Mononuclear cell (primary cell): ENCODE measurements around the gene SRSF9. TPM values are rescaled to one million over a fixed set of nuclear protein-coding genes. Genes with fewer than 3 reads are reported as not detected.
"Not testable (repeated sequence)": the region's sequence is repeated elsewhere in the genome, so short reads cannot be mapped to it uniquely, and the experiment has no call there.

ENCODE experiments used
- H3K27me3 ChIP-seq: 2 replicates; pipeline ENCODE4 v1.6.0; 2011; ENCODE audit warnings: low read length, control low read depth; ENCODE audit not compliant: insufficient read depth
- H3K4me1 ChIP-seq: 2 replicates; pipeline ENCODE4 v1.5.1; 2011; ENCODE audit warnings: mild to moderate bottlenecking, low read length, control low read depth; ENCODE audit not compliant: insufficient read depth
- H3K4me3 ChIP-seq: 2 replicates; pipeline ENCODE4 v1.5.1; 2011; ENCODE audit warnings: mild to moderate bottlenecking, low read length, moderate library complexity
- H3K9me3 ChIP-seq: 2 replicates; pipeline ENCODE4 v1.5.1; 2011; ENCODE audit warnings: low read depth, mild to moderate bottlenecking, control low read depth, low read length
- total RNA-seq: library from RNA; depleted of rRNA; stranded (reverse); fragments of >200 nt; gene quantifications from one replicate; pipeline ENCODE4 v1.2.3, GENCODE V29; 2012

SRSF9 gene, protein sequence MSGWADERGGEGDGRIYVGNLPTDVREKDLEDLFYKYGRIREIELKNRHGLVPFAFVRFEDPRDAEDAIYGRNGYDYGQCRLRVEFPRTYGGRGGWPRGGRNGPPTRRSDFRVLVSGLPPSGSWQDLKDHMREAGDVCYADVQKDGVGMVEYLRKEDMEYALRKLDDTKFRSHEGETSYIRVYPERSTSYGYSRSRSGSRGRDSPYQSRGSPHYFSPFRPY
- total RNA-seq: 84.7 TPM

DNA sequence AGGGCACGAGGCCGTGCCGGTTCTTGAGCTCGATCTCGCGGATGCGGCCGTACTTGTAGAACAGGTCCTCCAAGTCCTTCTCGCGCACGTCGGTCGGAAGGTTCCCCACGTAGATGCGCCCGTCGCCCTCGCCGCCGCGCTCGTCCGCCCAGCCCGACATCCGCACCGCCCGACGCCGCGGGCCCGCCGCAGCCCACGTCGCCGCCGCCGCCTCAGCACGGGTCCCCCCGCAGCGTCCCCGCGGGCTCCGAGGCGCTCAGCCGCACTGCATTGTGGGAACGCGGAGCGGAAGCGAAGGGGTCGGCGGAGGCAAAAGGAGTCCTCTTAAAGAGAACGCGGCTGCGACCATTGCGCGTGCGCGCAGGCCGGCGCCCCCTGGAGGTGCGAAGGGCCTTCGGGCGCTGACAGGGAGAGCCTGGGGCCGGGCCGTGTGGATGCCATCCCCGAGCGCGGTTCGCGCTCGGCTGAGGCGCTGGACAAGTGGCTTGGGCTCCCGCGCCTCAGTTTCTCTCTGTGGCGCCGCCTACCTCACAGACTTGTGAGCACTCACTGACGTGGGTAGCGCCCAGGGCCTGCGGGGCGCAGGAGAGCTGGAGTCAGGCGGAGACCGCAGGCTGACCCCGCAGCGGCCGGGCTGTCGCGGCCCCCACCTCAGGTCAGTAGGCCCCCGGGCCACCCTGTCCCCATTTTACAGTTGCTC is at the start of gene SRSF9:
Gene SRSF9, minus strand, starts transcription at position 299 of the 700 bp plus-strand sequence. Its CDS starts 139 bp downstream, at position 160.
- Histone ChIP-seq H3K27me3 (no peaks in the 10 kb centered on the region), H3K4me1 (peaks cover 46% of the 10 kb centered on the region), H3K4me3 (peak within 1 kb of the TSS; percentile 76), H3K9me3 (no peaks in the 10 kb centered on the region)

DNA sequence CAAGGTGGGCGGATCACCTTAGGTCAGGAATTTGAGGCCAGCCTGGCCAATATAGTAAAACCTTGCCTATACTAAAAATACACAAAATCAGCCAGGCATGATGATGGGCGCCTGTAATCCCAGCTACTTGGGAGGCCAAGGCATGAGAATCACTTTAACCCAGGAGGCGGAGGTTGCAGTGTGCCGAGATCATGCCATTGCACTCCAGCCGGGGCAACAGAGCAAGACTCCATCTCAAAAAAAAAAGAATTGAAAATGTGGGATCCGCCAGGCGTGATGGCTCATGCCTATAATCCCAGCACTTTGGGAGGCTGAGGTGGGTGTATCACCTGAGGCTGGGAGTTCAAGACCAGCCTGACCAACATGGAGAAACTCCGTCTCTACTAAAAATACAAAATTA is 49.8 kb upstream of the SRSF9 start:
- not testable (repeated sequence) for H3K27me3 ChIP-seq, H3K4me1 ChIP-seq, H3K9me3 ChIP-seq, H3K4me3 ChIP-seq

DNA sequence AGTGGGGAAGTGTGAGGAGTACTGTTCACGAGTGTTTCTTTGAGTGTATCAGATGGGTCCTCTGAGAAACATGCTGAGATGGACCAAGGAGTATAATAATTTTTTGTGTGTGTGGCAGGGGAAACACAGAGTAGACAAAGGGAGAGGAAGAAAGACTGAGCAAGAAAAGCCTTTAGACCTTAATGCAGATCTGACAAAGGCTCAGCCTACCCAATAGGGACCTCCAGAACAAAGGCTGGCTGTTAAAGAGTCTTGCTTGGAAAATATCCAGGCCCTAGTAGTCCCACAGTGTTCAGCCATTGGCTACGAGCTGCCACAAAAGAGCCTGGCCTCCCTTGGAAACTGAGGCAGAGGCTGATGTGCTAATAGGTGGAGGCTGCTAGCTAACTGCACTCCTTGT is 45.9 kb upstream of the SRSF9 start:
- Histone ChIP-seq H3K27me3 (no peaks in the 10 kb centered on the region), H3K4me3 (no peak overlapping the region), H3K9me3 (no peaks in the 10 kb centered on the region), H3K4me1 (no peaks in the 10 kb centered on the region)

DNA sequence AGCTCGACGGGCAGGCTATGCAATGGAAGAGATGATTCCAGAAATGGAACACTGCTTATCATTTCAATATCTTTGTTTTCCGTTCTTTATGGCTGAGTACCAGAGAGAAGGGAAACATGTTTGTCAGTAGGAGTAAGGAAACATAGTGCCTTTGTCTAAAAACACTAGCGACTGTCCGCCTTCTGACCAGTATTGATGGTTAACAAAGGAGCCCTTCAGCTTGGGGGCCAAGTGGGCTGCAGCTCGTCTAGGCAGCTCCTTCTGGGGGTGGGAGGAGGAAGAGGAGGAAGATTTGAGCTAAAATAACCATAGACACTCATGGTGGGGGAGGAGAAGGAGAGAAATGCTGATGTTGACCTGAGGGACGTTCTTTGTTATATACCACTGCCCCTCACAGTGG is 44.5 kb upstream of the SRSF9 start:
- Histone ChIP-seq H3K9me3 (no peaks in the 10 kb centered on the region), H3K27me3 (no peaks in the 10 kb centered on the region), H3K4me1 (no peaks in the 10 kb centered on the region), H3K4me3 (no peak overlapping the region)

DNA sequence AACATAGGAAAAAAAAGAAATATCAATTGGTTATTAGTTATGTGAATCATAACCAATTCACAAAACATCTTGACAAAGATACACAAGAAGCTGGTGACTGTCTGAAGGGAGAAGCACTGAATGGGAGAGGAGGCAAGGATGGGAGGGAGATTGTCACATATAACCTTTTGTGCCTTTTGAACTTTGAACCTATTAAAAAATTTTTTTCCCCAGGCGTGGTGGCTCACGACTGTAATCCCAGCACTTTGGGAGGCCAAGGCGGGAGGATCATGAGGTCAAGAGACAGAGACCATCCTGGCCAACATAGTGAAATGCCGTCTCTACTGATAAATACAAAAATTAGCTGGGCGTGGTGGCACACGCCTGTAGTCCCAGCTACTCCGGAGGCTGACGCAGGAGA is 39.0 kb upstream of the SRSF9 start:
- no peak overlapping the region for H3K4me3 ChIP-seq
- no peaks in the 10 kb centered on the region for H3K4me1 ChIP-seq
- no peaks in the 10 kb centered on the region for H3K27me3 ChIP-seq
- no peaks in the 10 kb centered on the region for H3K9me3 ChIP-seq

DNA sequence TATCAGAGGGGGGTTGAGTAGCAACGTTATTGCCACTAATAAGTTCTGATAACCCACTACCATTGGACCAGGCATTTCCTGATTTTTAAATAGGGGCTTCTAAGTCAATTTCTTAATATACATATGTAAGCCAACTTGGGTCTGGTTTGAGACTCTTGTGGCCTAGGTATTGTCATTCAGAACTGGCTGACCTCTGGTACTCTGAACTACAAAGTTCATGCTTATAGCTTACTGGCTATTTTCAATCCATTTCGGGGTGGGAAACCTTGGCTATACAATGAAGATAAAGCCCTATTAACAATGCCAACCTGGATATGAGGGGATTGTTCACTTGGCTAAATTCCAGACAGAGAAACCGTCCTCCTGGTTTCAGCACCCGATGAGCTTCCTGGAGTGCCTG is 35.0 kb upstream of the SRSF9 start:
- Histone ChIP-seq H3K27me3 (no peaks in the 10 kb centered on the region), H3K4me3 (no peak overlapping the region), H3K4me1 (no peaks in the 10 kb centered on the region), H3K9me3 (no peaks in the 10 kb centered on the region)

DNA sequence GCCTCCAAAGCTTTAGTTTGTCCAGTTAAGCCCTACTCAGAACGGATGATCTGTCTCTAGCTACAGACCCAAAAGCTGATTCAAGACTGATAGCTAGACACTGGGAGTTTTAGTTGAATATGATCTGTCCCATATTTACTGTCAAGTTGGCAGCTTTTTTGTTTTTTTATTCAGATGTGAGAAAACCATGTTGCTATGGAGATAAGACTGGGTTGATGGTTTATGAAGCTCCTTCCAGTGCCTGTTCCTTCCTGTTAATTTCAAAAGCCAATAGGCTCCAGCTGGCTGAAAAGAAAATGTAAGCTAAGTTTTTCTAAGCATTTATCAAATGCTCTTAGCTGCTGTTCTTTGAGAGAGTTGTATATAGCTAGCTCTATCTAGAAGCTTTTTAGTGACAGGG is 31.0 kb upstream of the SRSF9 start:
- no peak overlapping the region for H3K4me3 ChIP-seq
- H3K4me1 ChIP-seq: peaks cover 13% of the 10 kb centered on the region
- H3K9me3 ChIP-seq: no peaks in the 10 kb centered on the region
- no peaks in the 10 kb centered on the region for H3K27me3 ChIP-seq

DNA sequence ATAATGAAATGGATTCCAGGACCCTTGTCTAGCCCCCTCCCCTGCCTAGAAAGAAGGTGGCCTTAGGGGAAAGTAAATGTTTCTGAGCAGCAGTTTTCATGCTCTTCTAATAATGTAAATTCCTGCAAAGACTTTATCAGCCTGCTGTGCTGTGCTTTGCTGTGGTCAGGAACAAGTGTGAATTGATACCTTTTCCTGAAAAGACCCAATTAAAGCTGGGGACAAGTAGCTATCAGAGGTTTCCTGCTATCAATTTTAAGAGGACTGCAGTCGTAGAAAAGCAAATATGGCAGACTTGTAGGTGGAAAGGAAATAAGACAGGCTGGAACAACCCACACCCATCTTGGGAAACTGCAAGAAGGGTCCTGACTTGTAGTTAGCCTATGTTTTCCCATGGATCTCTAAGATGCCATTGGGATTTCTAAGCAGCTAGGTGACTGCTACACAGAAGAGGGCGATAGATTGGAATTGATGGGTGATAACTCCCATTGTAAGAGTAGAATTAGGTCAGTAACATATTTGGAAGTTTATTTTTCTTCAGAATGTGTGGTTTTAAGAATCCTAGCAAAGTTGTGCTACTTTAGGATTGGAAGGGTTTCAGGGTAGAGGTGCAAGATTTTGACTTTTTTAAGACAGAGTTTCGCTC is 29.4 kb upstream of the SRSF9 start:
- H3K27me3 ChIP-seq: no peaks in the 10 kb centered on the region
- peaks cover 19% of the 10 kb centered on the region for H3K4me1 ChIP-seq
- no peak overlapping the region for H3K4me3 ChIP-seq
- H3K9me3 ChIP-seq: no peaks in the 10 kb centered on the region

DNA sequence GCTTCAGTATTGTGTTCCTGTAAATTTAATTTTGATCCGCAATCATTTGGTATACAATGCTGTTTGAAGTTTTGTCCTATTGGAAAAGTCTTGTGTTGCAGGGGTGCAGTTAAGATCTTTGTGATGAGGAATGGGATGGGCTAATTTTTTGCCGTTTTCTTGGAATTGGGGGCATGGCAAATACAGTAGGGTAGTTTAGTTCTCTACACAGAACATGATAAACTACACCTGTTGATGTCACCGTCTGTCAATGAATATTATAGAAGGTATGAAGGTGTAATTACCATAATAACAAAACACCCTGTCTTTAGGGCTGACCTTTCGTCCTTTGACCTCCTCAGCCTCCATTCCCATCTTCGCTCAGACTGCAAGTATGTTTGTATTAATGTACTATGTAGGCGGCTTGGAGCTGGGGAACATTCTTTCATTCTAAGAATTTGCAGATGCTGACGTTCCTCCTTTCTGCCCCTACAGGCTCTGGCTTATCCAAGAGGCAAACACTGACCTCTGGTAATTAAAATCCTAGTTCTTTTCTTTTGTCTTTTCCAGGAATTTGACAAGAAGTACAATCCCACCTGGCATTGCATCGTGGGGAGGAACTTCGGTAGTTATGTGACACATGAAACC is 28.1 kb upstream of the SRSF9 start:
- Histone ChIP-seq H3K4me1 (peaks cover 19% of the 10 kb centered on the region), H3K4me3 (peak overlapping the region; percentile 96), H3K9me3 (no peaks in the 10 kb centered on the region), H3K27me3 (no peaks in the 10 kb centered on the region)

DNA sequence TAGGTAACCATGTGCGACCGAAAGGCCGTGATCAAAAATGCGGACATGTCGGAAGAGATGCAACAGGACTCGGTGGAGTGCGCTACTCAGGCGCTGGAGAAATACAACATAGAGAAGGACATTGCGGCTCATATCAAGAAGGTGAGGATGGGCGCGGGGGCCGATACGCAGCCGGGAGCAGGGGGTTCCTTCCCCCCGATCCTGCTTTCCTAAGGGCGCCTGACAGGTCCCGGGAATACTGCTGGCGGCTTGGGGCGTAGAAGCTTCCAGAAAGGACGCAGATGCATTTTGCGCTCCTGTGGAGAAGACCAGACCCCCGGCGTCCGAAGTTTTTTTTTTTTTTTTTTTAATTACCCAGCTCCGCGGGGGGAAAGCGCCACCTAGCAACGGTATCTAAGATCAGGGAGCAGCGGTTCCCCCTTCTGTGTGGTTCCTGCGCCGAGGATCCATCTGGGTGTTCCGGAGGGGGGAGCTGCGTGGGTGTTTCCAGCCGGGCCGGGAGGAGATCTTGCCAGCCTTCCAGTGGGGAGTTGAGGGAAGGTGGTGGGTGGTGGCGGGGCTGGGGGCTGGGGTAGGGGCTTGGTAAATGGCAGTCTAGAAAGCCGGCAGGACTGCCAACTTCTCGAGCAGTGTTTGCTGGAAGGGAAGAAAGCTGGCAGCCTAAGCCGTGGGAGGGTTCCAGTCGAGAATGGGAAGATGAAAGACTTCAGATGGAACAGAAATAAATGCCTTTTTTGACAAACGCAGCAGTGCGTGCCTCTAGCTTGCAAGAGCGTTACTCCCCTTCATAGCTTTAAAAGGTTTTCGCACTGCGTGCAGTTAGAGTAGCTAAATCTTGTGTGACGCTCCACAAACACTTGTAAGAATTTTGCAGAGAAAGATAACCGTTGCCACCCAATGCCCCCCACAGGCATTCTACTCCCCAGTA is 27.1 kb upstream of the SRSF9 start:
- Histone ChIP-seq H3K4me1 (peaks cover 19% of the 10 kb centered on the region), H3K4me3 (peak overlapping the region; percentile 96), H3K9me3 (no peaks in the 10 kb centered on the region), H3K27me3 (no peaks in the 10 kb centered on the region)

DNA sequence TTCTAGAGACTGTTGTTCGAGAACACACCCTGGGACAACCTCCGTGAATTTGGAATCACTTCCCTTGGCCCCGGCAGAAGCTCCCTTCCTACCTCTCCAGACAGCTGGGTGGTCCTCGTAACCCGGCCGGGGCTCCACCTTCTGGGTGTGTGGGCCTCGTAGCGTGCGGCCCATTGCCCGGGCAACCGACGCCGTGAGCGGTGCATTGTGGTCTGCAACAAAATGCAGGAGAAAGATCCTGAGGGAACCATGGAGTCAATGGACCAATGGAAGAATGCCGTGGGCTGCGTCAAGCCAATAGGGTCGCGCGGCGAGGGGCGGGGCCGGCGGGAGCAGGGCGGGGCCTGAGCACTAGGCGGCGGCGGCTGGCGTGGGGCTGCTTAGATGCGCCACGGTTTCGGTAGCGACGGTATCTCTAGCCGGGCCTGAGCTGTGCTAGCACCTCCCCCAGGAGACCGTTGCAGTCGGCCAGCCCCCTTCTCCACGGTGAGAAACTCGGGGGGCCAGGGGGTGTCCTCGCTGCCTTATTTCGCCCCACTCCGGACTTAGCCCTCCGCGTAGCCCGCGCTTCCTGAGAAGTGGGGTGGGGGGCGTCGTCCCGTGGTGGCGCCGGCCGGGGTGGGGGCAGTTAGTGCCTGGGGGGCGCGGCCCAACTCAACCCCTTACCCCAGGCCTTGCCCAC is 26.3 kb upstream of the SRSF9 start, which contains the start of gene DYNLL1:
Gene DYNLL1, plus strand, starts transcription at position 383 of the 682 bp plus-strand sequence. CDS start 309 bp downstream, outside the sequence.
- no peaks in the 10 kb centered on the region for H3K27me3 ChIP-seq
- H3K9me3 ChIP-seq: no peaks in the 10 kb centered on the region
- H3K4me1 ChIP-seq: peaks cover 19% of the 10 kb centered on the region
- H3K4me3 ChIP-seq: peak within 1 kb of the TSS; percentile 96

DNA sequence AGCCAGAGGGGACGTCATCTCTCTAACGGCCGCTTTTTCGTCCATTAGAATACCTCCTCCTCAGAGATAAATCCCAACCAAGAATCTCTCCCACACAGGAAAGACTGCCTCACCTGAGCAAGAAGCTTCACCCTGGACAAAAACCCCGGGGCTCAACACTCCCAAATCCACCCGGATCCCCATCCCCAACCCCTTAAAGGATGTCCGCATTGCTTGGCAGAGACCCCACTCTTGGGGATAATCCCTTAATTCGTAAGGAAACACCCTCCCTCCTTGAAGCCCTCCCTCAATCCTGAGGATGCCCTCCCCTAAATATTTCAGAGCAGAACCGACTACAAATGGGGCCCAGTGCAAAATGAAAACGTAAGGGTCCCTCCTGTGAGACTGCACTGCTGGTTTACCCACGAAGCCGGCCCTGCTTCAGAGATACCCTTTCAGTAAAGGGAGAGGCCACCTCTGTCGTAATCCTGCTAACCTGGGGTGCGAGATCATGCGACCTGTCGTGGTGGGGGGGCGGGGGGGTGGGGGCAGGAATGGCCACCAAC is 25.7 kb upstream of the SRSF9 start:
- no peaks in the 10 kb centered on the region for H3K27me3 ChIP-seq
- H3K4me1 ChIP-seq: peaks cover 19% of the 10 kb centered on the region
- no peaks in the 10 kb centered on the region for H3K9me3 ChIP-seq
- peak overlapping the region; percentile 96 for H3K4me3 ChIP-seq

DNA sequence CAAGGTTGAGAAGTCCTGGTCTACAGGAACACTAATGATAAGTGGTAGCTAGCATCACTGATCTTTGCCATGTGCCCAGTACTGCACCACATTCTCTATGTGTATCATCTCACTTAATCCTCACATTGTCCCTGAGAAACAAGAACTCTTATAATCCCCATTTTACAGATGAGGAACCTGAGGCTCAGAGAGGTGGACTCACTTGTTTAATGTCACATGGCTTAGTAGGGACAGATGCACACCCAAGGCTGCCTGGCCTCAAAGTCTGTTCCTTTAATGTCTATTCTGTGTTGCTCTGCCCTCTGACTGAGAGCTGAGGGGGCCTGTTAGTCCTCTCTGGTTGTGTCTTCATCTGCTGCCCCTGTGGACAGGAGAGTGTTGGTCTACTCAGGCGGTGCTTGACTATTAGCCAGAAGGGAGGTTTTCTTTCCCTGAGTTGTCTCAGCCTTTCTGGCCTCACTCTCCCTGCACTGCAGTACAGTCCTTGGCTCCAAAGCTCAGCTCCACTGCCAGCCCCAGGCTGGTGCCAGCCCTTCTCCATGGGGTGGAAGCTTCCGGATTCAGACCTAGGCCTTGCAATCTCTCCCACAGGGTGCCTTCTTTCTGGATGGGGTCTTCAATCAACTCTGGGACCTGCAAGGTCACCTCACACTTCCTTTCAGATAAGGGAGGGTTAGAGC is 21.4 kb upstream of the SRSF9 start:
- no peaks in the 10 kb centered on the region for H3K27me3 ChIP-seq

More for the DNA sequence above, 21.4 kb upstream of the SRSF9 start:
- Histone ChIP-seq H3K9me3 (no peaks in the 10 kb centered on the region), H3K4me1 (peaks cover 6% of the 10 kb centered on the region), H3K4me3 (no peak overlapping the region)
